GM18499 (cell line): ENCODE measurements around the gene SLC35F2.
"Not testable (repeated sequence)": the region's sequence is repeated elsewhere in the genome, so short reads cannot be mapped to it uniquely, and the experiment has no call there.

Experiments used
- ATAC-seq: cut with Tn5 transposase; IDR thresholded peaks from one replicate; pipeline ENCODE4 v1.9.1; 2021; ENCODE audit warnings: moderate number of reproducible peaks; ENCODE audit not compliant: insufficient read depth, unreplicated experiment

SLC35F2 gene

GRCh38 chr11:107858217-107859070, at the start of gene SLC35F2:
SLC35F2 (minus strand) TSS chr11:107858787; CDS start chr11:107858767, 20 bp downstream.
- peak; percentile 81 for ATAC-seq

- ATAC-seq, result no peak
Observed at GRCh38 chr11:107908211-107908610, 49.6 kb upstream of the SLC35F2 start.

GRCh38 chr11:107898270-107898669, 39.7 kb upstream of the SLC35F2 start:
- ATAC-seq, result peak; percentile 76

GRCh38 chr11:107882095-107882820, 23.7 kb upstream of the SLC35F2 start:
- ATAC-seq, result no peak

- not testable (repeated sequence) for ATAC-seq
Observed at GRCh38 chr11:107881471-107881870, 22.9 kb upstream of the SLC35F2 start.

- ATAC-seq, result no peak
Observed at GRCh38 chr11:107876141-107876540, 17.6 kb upstream of the SLC35F2 start.

- ATAC-seq, result no peak
Observed at GRCh38 chr11:107864591-107864990, 6.0 kb upstream of the SLC35F2 start.

- ATAC-seq, result no peak
Observed at GRCh38 chr11:107860688-107861087, 2.1 kb upstream of the SLC35F2 start.

GRCh38 chr11:107860240-107860620, 1.6 kb upstream of the SLC35F2 start:
- not testable (repeated sequence) for ATAC-seq

GRCh38 chr11:107859459-107860239, 1.1 kb upstream of the SLC35F2 start:
- no peak for ATAC-seq

- ATAC-seq, result no peak
Observed at GRCh38 chr11:107857550-107858216, 904 bp downstream of the SLC35F2 start.

GRCh38 chr11:107856981-107857517, 1.5 kb downstream of the SLC35F2 start:
- no peak for ATAC-seq

- no peak for ATAC-seq
Observed at GRCh38 chr11:107856180-107856980, 2.2 kb downstream of the SLC35F2 start.

GRCh38 chr11:107853070-107853469, 5.5 kb downstream of the SLC35F2 start:
- no peak for ATAC-seq

GRCh38 chr11:107851704-107852310, 6.8 kb downstream of the SLC35F2 start:
- ATAC-seq, result no peak

- ATAC-seq, result no peak
Observed at GRCh38 chr11:107849790-107850189, 8.8 kb downstream of the SLC35F2 start.

GRCh38 chr11:107848345-107848744, 10.2 kb downstream of the SLC35F2 start:
- ATAC-seq, result no peak

GRCh38 chr11:107847184-107847583, 11.4 kb downstream of the SLC35F2 start:
- ATAC-seq, result no peak

- ATAC-seq, result no peak
Observed at GRCh38 chr11:107844041-107844440, 14.5 kb downstream of the SLC35F2 start.
